ENCODE results near the gene PPFIBP2. TPM values are rescaled to one million over a fixed set of nuclear protein-coding genes. Genes with fewer than 3 reads are reported as not detected.

Gene PPFIBP2
- total and polyA plus RNA-seq, 10 of the 15 experiments (the other 5 are each of a cell fraction or from before 2014, with no cell fraction given), result 17.3 to 56.3 (median 39.2) TPM

DNA sequence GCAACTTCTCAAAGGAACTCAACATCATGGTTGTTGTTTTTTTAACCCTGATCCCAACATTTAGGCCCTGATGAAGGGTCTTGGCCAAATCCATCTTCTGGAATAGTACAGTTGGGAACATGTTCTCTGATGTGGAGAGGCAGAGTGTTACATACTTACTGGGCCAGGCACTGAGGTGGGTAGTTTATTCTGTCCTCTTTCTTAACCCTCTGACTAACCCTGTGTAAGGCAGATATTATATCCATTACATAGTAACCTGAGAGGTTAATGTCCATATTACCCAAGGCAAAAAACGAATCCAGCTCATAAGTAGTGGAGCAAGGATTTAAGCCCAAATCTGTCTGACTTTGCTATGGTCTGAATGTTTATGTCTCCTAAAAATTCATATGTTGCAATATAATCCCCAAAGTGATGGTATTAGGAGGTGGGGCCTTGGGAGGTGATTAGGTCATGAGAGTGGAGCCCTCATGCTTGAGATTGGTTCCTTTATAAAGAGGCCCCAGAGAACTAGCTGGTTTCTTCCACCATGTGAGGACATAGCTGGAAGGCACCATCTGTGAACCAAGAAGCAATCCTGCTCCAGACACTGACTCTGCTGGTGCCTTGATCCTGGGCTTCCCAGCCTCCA lies 16.3 kb downstream of the PPFIBP2 start:
- ChIA-PET CTCF (interaction anchor here (1.0 to 3.9 kb wide), 5 partner anchors 8 to 86 kb away, joined by 3 to 27 read pairs (median 4); no protein-coding TSS in a partner anchor), POLR2A (interaction anchor here (0.9 to 7.6 kb wide), 5 partner anchors 8 to 57 kb away, joined by 3 to 78 read pairs (median 4); no protein-coding TSS in a partner anchor), SMC1A (ENCODE audit: uncharacterized antibody, unreplicated experiment) (interaction anchor here (1.0 to 6.3 kb wide), 8 partner anchors 9 to 98 kb away, joined by 3 to 107 read pairs (median 4); partner anchors contain the start of gene PPFIBP2), RAD21 (ENCODE audit: unreplicated experiment) (interaction anchor here (0.9 to 2.7 kb wide), 5 partner anchors 9 to 33 kb away, joined by 4 to 34 read pairs (median 5); partner anchors contain the start of gene PPFIBP2)
- Histone ChIP-seq H3K27ac (ENCODE audit: control insufficient read depth, insufficient read depth) (peak overlapping the region; percentile 51), H3K4me1 (ENCODE audit: control insufficient read depth, insufficient read depth, low read length) (peaks cover 89% of the 10 kb centered on the region), H3K4me2 (ENCODE audit: control insufficient read depth, insufficient read depth) (no peak overlapping the region), H3K36me3 (ENCODE audit: control insufficient read depth in 2 of 2, insufficient read depth in 2 of 2, low read length in 1 of 2) (peaks cover 0 to 3% of the 10 kb centered on the region in 2 experiments; a peak in 1 of 4 replicates), H4K20me1 (ENCODE audit: control insufficient read depth, insufficient read depth) (no peaks in the 10 kb centered on the region), H3K9ac (ENCODE audit: control insufficient read depth, insufficient read depth, low read length) (no peak overlapping the region), H3K27me3 (replicated peaks in 1 of 2; ENCODE audit: control insufficient read depth in 2 of 2, insufficient read depth in 2 of 2, low read length in 1 of 2) (no peaks in the 10 kb centered on the region), H3K4me3 (no peak overlapping the region), H2AFZ (ENCODE audit: control insufficient read depth, low read depth, low read length) (no peak overlapping the region), H3K9me3 (replicated peaks; ENCODE audit: control insufficient read depth, insufficient read depth, low read length) (no peaks in the 10 kb centered on the region; the same call in 2 of the 3 replicates), H3K79me2 (ENCODE audit: control insufficient read depth, insufficient read depth, low read length) (peaks cover 90% of the 10 kb centered on the region)
- in situ Hi-C loops (cut with MboI) (no loop called here), intact Hi-C loops (cut with micrococcal nuclease; ENCODE audit: unreplicated experiment) (no loop called here)
- DNase-seq (ENCODE audit: low read depth, low spot score) (no peak), FAIRE-seq (no peak), ATAC-seq (no peak)
- WGBS (ENCODE audit: insufficient coverage, insufficient replicate concordance, low lambda C conversion rate, missing lambda C conversion rate), result 47% methylated on average over 1 of the region's 1 CpG
- no TSS peak for BruUV-seq (replicated peaks)
- TF ChIP-seq, protein P1, sequence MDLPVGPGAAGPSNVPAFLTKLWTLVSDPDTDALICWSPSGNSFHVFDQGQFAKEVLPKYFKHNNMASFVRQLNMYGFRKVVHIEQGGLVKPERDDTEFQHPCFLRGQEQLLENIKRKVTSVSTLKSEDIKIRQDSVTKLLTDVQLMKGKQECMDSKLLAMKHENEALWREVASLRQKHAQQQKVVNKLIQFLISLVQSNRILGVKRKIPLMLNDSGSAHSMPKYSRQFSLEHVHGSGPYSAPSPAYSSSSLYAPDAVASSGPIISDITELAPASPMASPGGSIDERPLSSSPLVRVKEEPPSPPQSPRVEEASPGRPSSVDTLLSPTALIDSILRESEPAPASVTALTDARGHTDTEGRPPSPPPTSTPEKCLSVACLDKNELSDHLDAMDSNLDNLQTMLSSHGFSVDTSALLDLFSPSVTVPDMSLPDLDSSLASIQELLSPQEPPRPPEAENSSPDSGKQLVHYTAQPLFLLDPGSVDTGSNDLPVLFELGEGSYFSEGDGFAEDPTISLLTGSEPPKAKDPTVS (IDR thresholded peaks at IDR 0.05; ENCODE audit: low read depth, low read length), result no peak
- no peak for TF ChIP-seq BCL11A (IDR thresholded peaks at IDR 0.05; ENCODE audit: low read depth, low read length)
- TF ChIP-seq CBX5 (IDR thresholded peaks at IDR 0.05; ENCODE audit: low read depth), result no peak
- TF ChIP-seq RCOR1 (conservative IDR thresholded peaks at IDR 0.05; ENCODE audit: low read depth, low read length), result no peak
- no peak for TF ChIP-seq MTA3 (IDR thresholded peaks at IDR 0.05; ENCODE audit: borderline replicate concordance, low read length)
- TF ChIP-seq SMAD5 (IDR thresholded peaks at IDR 0.05; ENCODE audit: low read depth), result no peak
- TF ChIP-seq SREBF2 (IDR thresholded peaks at IDR 0.05; ENCODE audit: low read length), result no peak
- no peak for TF ChIP-seq PML (IDR thresholded peaks at IDR 0.05; ENCODE audit: low read length)
- no peak for TF ChIP-seq POU2F2 (IDR thresholded peaks at IDR 0.05; ENCODE audit: borderline replicate concordance, low read depth, low read length)
- TF ChIP-seq CEBPB (IDR thresholded peaks at IDR 0.05; ENCODE audit: borderline replicate concordance in 1 of 2, low read depth in 2 of 2, low read length in 2 of 2), result no peak
- no peak for TF ChIP-seq POLR2AphosphoS2 (IDR thresholded peaks at IDR 0.05; ENCODE audit: low read depth, low read length)
- no peak for TF ChIP-seq MEF2A (IDR thresholded peaks at IDR 0.05; ENCODE audit: insufficient read depth, low read depth, low read length)

Data from GM12878 (cell line).